Kasumi-1 (cell line): ENCODE data around the gene SDF4.
A peak's percentile ranks its signal among the peaks of the same experiment; 100 is the strongest.
"Not testable (repeated sequence)": the region's sequence is repeated elsewhere in the genome, so short reads cannot be mapped to it uniquely, and the experiment has no call there.

Experiments used
- DNase-seq, 2 experiments: peaks; one replicate each; lab custom pipeline; 2025; lab: John Stamatoyannopoulos, UW

The SDF4 gene

DNA sequence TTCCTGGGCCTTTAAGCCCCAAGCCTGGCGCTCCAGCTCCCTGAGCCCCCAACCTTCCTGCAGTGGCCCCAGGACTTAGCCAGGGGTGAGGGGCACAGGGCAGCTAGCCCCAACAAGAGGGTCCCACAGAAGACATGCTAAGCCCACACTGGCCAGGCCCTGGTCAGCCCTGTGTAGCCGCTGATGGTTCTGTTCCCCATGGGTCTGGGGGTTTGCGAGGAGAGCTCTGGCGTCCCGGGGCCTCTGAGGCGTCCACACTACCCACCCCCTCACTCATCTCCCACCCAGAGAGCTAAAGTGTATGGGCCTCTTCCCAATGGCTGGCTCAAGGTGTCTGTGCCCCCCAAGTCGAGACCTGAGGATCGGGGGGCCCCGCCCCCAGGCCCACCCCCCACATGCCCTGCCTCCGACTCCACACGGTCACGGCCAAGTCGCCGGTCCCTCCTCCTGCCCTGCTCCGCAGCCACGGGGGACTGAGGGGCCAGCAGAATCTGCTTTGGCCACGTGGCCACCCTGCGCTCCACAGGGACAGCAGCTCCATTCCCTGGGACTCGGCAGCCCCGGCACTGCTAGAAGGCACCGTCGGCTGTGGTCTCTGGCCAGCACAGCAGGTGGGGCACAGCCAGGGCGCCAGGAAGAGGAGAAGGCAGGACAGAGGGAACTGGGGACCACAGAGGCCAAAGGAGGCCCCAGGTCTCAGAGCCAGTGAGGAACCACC lies 33.2 kb downstream of the SDF4 start:
- DNase-seq: no peak

DNA sequence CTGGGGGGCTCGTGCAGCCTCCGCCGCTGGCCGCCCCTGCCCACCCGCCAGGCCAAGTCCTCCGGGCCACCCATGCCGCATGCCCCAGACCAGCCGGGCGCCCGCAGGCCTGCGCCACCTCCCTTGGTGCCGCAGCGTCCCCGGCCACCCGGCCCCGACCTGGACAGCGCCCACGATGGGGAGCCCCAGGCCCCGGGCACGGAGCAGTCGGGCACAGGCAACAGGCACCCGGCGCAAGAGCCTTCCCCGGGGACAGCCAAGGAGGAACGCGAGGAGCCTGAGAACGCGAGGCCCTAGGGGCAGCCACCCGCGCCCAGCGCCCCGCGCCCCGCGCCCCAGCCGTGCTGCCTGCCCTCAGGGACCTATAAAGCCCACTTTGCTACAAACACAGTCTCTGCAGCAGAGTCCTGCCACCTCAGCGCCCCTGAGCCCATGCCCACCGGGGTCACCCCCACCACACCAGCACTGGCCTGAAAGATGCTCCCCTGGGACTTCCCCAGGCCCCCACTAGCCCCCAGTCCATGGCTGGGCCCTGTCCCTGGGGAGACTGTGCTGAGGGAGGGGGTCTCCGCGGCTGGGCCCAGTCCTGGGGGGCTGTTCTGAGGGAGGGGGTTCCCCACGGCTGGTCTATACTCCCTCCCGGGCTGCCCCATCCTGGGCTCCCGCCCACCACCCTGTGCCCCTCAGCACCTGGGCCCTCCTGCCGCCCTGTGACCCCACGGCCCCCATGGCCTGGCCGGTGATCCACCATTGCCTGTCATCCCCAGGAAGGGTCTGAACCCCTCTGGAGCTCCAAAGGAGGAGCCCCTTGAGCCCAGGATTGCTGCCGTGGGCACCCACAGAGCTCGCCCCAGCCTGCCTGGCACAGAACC lies 34.0 kb downstream of the SDF4 start:
- DNase-seq: no peak

DNA sequence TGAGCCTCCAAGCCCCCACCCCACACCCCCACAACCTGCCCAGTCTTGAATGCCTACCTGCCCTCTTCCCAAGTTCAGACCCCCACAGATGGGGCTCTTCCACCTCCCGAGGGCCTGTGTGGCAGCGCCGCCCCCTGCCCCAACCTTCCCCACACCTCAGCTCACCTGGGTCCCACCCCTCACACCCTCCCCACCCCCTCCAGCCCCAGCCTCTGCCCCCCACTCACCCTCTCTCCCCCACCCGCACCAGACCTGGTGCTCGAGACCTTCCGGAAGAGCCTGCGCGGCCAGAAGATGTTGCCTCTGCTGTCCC lies 34.7 kb downstream of the SDF4 start:
- no peak for DNase-seq

DNA sequence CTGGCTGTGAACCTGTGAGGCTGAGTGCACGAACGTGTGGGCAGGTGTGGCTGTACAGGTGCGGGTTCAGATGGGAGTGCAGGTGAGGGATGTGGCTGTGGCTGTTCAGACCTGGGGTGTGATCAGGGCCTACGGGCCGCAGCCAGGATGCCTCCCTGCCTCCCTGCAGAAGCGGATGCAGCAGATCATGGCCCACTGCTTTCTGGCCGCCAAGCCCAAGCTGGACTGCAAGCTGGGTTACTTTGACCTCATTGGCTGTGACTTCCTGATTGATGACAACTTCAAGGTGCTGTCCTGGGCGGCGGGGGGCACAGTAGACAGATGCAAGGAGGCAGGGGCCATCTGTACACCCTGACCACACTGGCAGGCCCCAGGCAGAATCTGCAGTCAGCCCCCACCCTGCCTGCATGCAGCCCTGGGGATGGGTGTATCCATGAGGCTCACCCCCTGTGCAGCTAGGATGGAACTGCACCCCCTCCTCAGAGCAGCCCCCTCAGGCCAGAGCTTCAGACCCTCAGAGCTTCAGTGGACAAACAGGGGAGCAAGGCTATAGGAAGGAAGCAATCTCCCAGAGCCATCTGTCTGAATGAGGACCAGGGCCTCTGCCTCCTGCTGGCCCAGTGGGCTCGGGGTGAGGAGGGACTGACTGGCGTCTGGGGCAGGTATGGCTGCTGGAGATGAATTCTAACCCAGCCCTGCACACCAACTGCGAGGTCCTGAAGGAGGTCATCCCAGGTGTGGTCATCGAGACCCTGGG lies 35.2 kb downstream of the SDF4 start:
- no peak for DNase-seq

DNA sequence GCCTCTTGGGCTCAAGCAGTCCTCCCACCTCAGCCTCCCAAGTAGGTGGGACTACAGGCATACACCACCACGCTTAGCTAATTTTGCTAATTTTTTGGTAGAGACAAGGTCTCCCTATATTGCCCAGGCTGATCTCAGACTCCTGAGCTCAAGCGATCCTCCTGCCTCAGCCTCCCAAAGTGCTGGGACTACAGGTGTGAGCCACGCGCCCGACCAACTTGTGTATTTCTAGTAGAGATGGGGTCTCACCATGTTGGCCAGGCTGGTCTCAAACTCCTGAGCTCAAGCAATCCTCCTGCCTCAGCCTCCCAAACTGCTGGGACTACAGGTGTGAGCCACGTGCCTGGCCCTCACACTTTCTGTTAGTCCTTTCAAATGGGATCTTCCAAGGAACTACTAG lies 36.1 kb downstream of the SDF4 start:
- DNase-seq: not testable (repeated sequence)

DNA sequence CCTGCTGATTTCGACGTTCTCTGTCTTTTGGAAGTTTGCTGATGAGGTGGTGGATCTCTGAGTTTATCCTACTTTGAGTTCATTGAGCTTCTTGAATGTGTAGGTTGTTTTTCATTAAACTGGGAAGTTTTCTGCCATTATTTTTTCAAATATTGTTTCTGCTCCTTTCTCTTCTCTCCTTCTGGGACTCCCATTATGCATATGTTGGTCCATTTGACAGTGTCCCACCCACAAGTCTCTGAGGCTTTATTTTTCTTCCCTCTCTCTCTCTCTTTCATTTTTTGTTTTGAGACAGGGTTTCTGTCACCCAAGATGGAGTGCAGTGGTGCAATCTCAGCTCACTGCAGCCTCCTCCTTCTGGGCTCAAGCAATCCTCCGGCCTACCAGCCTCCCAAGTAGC lies 37.1 kb downstream of the SDF4 start:
- no peak for DNase-seq

DNA sequence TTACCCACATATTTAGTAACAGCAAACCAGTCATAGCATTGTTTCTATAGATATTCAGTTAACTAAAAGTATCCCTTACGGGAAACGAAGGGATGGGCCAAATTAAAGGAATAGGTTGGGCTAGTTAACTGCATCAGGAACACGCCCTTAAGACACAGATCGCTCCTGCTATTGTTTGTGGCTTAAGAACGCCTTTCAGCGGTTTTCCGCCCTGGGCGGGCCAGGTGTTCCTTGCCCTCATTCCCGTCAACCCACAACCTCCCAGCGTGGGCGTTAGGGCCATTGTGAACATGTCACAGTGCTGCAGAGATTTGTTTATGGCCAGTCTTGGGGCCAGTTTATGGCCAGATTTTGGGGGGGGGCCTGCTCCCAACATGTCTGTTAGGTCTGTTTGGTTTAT lies 40.1 kb downstream of the SDF4 start:
- DNase-seq: no peak

DNA sequence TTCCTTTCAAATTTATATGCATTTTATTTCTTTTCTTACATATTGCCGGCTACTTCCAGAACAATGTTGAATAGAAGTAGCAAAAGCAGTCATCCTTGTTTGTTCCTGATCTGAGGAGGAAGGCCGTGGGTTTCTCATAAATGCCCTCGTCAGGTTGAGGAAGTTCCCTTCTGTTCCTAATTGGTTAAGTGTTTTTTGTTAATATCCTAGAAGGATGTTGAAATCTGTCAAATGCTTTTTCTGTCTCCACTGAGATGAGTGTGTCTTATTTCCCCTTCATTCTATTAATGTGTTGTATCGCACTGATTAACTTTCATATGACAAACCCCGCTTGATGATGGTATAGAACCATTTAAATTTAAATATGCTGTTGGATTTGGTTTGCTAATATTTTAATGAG lies 42.7 kb downstream of the SDF4 start:
- no peak for DNase-seq

DNA sequence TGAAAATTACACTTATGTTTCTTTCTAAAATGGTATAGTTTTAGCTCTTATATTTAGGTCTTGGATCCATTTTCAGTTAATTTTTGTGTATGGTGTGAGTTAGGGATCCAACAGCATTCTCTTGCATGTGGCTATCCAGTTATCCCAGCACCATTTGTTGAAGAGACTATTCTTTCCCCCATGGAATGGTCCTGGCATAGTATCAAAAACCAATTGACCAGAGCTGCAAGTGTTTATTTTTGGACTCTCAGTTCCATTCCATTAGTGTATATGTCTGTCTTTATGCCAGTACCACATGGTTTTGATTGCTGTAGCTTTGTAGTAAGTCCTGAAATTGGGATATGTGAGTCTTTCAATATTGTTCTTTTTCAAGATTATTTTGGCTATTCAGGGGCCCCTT lies 43.9 kb downstream of the SDF4 start:
- DNase-seq: no peak

DNA sequence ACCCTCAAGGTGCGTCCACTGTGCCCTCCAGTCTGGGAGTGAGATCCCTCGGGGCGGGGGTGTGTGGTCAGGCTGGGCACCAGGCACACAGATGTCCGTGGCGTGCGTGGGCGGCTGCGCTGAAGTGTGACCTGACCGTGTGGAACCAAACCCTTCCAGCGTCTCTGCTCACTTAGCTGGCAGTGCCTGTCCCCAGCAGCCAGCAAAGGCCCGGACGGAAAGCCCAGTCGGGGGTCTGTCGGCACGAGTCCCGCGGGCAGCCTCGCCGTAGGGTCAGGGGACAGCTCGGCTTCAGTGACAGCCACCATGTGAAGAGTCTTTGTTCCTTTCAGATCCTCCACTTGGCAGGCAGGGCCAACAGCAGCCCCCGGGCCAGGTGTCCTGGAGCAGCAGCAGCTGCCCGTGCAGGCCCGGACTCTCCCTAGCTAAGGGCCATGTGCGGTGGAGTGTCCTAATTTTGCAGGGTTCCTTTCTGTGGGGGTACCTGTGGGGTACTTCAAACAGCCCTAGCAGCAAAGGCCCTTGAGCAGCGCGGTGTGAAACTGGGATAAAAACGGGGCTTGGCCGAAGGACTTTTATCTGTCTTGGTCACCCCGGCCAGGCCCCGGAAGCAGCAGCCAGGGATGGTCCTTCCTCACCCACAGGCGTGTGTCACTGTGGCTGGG lies 46.6 kb downstream of the SDF4 start:
- DNase-seq: no peak

DNA sequence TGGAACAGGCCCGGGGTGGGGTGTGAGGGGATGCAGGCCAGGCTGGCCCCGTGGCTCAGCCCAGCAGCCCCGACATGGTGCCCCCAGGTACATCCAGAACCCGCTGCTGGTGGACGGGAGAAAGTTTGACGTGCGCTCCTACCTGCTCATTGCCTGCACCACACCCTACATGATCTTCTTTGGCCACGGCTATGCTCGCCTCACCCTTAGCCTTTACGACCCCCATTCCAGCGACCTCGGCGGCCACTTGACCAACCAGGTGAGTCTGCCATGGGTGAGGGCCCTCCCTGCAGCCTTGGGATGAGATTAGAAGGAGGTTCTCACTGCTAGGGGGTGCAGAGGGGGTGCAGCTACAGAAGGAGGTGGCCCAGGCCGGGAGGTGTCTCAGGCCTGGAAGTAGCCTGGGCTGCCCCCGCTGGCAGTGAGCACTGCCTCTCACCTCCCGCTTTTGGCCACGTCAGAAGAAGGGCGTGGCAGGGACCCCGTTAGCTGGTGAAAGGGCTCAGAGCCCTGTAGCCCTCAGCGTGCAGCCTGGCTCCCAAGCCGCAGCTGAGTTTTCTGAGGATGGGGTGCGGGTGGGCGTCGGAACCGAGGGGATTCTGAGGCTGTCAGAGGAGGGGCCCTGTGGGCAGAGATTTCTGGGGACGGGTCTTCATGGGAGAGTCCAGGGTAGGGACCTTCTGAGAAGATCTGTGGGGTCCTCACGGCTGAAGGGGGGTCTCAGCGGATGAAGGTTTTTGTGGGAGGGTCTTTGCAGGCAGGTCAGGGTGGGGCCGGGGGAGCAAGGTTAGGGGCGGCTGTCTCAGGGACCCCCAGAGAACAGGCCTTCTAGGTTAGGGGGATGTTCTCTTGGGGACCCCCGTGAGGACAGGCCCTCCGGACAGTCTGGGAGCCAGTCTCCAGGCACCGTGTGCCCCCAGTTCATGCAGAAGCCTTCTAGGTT lies 47.7 kb downstream of the SDF4 start:
- DNase-seq: no peak

DNA sequence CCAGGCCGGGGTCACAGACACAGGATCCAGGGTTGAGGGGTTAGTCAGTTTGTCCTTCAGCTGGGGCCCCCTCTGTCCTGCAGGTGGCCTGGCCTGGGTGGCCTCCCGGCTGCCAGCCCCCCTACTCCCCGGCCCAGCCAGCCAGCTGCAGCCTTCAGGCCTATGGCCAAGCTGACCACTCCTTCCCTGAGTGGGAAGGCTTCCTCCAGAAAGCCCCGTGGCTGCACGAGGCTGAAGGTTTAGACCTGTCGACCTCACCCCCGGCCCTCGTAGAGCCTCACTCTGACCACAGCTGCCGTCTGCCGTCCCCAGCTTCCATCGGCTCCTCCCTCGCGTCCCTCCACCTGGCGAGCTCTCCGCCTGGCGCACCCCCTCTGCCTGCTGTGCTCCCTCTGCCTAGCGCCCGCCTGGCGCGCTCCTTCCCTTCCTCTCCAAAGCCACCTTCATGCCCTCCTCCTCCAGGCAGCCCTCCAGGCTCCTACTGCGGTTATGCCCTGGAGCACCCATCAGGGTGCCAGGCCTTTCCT lies 48.5 kb downstream of the SDF4 start:
- DNase-seq: no peak

DNA sequence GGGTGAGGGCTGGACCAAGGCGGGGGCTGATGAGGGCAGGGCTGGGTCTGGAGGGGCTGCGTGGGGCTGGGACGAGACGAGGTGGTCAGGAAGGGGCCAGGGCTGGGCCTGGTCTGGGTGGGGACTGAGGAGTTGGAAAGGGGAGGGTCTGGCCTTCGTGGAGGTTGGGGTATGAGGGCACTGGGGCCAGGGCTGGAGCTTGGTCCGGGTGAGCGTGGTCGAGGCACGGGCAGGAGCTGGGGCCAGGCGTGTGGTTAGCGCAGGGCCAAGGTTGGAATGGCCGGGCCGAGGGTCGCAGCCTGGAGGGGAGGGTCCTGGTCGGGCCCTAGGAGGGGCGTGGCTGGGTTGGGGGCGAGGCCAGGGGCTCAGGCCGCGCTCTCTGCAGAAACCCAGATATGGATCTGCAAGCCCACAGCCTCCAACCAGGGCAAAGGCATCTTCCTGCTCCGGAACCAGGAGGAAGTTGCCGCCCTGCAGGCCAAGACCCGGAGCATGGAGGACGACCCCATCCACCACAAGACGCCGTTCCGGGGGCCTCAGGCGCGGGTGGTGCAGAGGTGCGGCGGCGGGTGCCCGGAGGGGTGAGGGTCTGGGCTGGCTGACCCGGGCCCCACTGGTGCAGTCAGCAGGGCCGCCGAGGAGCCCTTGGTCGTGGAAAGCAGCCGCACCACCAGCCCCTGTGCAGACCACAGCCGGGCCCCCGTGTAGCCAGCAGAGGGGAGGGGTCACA lies 49.1 kb downstream of the SDF4 start:
- DNase-seq: peak in 1 of 2 experiments; percentile 20

DNA sequence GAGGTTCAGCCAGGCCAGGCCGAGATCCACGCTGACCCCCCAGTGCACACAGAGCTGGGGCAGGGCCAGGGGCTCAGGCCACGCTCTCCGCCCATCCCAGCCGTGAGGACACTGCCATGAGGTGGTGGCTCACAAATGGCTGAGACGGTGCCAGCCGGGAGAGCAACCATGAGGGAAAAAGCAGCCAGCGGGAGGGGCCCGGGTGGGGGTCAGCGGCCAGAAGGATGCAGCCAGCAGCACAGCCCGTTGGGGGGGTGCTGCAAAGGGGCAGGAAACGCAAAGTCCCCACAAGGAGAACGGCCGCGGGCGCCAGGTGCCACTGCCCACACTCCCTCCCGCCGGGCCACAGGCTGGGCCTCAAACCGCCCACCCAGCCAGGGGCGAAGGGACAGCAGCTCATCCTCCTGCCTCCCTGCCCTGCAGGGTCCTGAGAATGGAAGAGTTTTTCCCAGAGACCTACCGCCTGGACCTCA lies 49.8 kb downstream of the SDF4 start:
- no peak for DNase-seq

DNA sequence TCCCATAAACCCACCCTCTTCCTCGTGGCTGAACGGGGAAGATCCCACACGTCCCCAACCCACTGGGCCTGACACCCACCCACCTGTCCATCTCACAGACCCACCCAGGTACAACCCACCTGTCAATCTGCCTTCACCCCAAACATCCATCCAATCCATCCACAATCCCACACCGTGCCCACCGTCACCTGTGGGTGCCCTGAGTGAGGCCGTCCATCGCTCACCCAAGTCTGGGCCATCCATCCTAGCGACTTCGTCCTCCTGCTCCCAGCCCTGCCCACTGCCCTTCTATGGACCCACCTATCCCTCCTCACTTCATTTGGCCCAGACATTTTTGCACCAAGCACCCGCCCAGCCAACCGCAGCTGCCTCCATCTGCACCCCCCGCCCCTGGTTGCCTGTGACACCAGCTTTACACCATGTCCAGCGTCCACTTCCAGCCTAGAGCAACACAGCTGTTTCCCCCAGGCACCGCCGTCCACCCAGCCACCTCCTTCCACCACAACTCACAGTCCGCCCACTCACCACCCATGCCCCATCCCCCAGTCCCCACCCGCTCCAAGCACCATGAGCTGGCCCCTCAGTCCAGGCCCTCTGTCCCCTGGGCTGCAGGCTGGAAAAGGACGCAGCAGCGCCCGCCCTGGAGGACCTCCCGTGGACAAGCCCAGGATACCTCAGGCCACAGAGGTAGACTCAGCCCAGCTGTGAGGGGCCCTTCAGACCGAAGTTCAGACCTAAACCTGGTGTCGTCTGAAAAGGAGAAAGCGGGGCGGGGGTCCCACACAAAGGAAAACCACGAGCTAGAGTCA lies 50.5 kb downstream of the SDF4 start:
- DNase-seq: no peak

DNA sequence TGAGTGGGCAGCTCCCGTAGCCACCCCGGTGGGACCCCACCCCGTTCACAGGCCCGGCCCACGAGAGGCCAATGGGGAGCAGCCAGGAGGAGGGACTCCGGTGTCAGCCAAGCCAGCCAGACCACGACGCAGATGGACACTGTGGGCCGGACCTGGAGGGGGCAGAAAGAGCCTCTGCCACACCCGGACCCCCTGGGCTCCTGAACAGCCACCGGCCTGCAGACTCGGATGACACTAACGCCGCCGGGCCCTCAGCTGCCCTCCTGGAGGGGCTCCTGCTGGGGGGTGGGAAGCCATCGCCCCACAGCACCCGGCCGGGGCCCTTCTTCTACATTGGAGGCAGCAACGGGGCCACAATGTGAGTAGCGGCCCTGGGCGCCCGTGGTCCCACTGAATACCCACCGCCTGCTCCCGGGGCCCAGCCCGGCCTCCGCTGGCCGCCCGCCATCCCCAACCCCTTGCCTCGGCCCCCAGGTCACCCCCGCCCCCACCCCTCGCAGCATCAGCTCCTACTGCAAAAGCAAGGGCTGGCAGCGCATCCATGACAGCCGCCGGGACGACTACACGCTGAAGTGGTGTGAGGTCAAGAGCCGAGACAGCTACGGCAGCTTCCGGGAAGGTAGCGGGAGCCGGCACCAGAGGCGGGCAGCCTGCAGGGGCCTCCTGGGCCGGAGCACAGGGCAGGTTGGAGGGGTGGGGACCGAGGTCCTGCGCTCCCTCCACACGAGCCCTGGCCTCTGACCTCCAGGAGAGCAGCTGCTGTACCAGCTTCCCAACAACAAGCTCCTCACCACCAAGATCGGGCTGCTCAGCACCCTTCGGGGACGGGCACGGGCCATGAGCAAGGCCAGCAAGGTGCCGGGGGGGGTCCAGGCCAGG lies 51.6 kb downstream of the SDF4 start:
- DNase-seq: no peak

DNA sequence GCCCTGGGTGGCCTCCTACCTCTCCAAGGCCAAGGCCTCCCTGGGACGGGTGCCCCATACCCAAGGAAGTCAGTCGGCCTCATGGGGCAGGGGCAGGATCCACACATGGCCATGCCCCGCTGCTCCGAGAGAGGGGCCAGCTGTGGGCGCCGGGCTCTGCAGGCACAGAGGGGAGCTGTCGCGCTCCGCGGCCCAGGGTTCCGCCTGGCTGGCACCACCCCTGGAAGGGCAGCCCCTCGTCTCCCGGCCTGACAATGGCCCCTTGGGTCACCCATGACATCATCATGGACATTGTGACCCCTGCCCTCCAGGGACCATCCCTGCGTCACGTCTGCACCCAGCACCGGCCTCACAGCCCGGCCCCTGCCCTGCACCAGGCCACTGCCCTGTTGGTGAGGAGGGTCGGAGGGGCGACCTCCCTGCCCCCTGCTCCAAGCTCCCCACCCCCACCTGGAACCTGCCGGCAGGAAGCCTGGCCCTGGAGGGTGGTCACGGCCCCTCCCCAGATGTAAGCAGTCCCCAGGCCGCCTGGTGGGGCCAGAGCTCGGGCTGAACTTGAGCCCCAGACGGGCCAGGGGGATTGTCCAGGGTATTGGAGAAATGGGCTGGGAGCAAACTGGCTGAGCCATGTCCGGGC lies 52.3 kb downstream of the SDF4 start:
- no peak for DNase-seq
